Type B pancreatic cell (in vitro differentiated cells): ENCODE data around the gene CEACAM4. TPM values are rescaled to one million over a fixed set of nuclear protein-coding genes. Genes with fewer than 3 reads are reported as not detected.
"Not testable (repeated sequence)": the region's sequence is repeated elsewhere in the genome, so short reads cannot be mapped to it uniquely, and the experiment has no call there.

ENCODE experiments used
- DNase-seq: peaks from one replicate; pipeline ENCODE4 v3.0.0; 2021; ENCODE audit warnings: mixed read lengths; ENCODE audit not compliant: unreplicated experiment; ENCODE audit errors: extremely low spot score
- H3K27ac Mint-ChIP-seq: 2 replicates; pipeline ENCODE4 v1.8.0; 2021; ENCODE audit warnings: mild to moderate bottlenecking, mixed read lengths
- H3K27me3 Mint-ChIP-seq: 2 replicates; pipeline ENCODE4 v1.8.0; 2021; ENCODE audit warnings: mixed read lengths
- H3K36me3 Mint-ChIP-seq: 2 replicates; pipeline ENCODE4 v1.8.0; 2021; ENCODE audit warnings: mixed read lengths
- H3K4me1 Mint-ChIP-seq: one replicate; pipeline ENCODE4 v1.8.0; 2021; ENCODE audit warnings: mixed read lengths; ENCODE audit not compliant: unreplicated experiment
- H3K4me3 Mint-ChIP-seq: 2 replicates; pipeline ENCODE4 v1.8.0; 2021; ENCODE audit warnings: mild to moderate bottlenecking, mixed read lengths
- H3K9me3 Mint-ChIP-seq: 2 replicates; pipeline ENCODE4 v1.8.0; 2021; ENCODE audit warnings: mixed read lengths
- total RNA-seq: library from RNA; stranded (reverse); gene quantifications from 2 replicates; pipeline ENCODE4 v1.2.1, GENCODE V29; 2021; ENCODE audit warnings: low replicate concordance
- TF ChIP-seq, protein P1 (sequence below): fragments of 200-600 bp; sonication (generic); conservative IDR thresholded peaks from 2 replicates; pipeline ENCODE4 v1.5.0; 2021; ENCODE audit warnings: antibody characterized with exemption, mild to moderate bottlenecking

CEACAM4 gene
- total RNA-seq, 1 donor from 2014 or later = not detected

DNA sequence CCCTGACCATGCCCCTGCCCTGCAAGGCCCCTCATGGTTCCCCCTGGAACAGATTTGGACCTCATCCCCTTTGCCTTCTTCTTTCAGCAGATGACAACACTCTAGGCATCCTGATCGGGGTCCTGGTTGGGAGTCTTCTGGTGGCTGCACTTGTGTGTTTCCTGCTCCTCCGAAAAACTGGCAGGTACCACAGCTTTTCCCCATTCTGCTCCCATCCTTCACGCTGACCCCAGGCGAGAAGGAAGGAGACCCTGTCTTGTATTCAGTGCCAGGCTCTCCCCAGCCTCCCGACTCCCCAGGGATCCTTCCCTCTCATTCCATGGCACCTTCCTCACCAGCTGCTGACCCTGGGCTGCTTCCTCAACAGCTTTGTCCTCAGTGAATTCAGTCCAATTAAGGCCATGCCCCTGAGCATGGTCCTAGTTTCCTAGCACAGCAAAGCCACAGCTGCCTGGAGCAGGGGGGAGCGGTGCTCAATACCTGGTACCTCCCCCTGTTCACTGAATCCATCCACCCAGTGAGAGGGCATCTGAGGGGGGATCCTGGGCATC is 42.5 kb downstream of the CEACAM4 start:
- H3K9me3 Mint-ChIP-seq = peaks cover 29% of the 10 kb centered on the region
- no peak overlapping the region for H3K27ac Mint-ChIP-seq
- no peak for DNase-seq
- TF ChIP-seq, protein P1, sequence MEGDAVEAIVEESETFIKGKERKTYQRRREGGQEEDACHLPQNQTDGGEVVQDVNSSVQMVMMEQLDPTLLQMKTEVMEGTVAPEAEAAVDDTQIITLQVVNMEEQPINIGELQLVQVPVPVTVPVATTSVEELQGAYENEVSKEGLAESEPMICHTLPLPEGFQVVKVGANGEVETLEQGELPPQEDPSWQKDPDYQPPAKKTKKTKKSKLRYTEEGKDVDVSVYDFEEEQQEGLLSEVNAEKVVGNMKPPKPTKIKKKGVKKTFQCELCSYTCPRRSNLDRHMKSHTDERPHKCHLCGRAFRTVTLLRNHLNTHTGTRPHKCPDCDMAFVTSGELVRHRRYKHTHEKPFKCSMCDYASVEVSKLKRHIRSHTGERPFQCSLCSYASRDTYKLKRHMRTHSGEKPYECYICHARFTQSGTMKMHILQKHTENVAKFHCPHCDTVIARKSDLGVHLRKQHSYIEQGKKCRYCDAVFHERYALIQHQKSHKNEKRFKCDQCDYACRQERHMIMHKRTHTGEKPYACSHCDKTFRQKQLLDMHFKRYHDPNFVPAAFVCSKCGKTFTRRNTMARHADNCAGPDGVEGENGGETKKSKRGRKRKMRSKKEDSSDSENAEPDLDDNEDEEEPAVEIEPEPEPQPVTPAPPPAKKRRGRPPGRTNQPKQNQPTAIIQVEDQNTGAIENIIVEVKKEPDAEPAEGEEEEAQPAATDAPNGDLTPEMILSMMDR = no peak
- peaks cover 4% of the 10 kb centered on the region for H3K27me3 Mint-ChIP-seq
- H3K4me1 Mint-ChIP-seq = no peaks in the 10 kb centered on the region
- H3K4me3 Mint-ChIP-seq = no peak overlapping the region
- peaks cover 3% of the 10 kb centered on the region for H3K36me3 Mint-ChIP-seq

- not testable (repeated sequence) for H3K4me3 Mint-ChIP-seq, H3K27ac Mint-ChIP-seq, H3K27me3 Mint-ChIP-seq, H3K36me3 Mint-ChIP-seq, H3K4me1 Mint-ChIP-seq, DNase-seq
- peaks cover 22% of the 10 kb centered on the region for H3K9me3 Mint-ChIP-seq
Measured at GRCh38 chr19:41582577-41583182, 44.2 kb downstream of the CEACAM4 start.

- H3K36me3 Mint-ChIP-seq, H3K4me1 Mint-ChIP-seq, H3K27ac Mint-ChIP-seq, H3K4me3 Mint-ChIP-seq, DNase-seq, H3K27me3 Mint-ChIP-seq: not testable (repeated sequence)
- peaks cover 26% of the 10 kb centered on the region for H3K9me3 Mint-ChIP-seq
Measured at GRCh38 chr19:41581068-41581467, 45.8 kb downstream of the CEACAM4 start.

DNA sequence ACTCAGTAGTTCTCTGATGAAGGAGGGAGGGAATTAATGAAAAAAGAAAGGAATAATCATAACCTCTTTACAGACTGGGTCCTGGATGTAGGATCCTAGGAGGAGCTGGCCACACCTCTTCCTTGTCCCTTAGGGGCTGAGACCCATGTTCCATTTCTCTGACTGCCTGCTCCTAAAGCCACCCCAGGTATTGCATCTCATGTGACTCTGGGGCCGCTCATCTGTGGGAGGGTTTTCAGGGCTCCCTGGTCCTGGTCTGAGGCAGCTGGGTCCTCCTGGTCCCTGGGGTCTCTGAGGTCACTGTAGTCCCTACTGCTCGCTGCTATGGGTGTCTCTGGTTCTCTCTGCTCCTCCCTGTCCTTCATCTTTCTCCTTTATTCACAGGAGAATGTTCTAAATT is 48.0 kb downstream of the CEACAM4 start:
- no peaks in the 10 kb centered on the region for H3K4me1 Mint-ChIP-seq
- no peak for DNase-seq
- no peak overlapping the region for H3K27ac Mint-ChIP-seq
- H3K4me3 Mint-ChIP-seq = no peak overlapping the region
- peaks cover 26% of the 10 kb centered on the region for H3K9me3 Mint-ChIP-seq
- TF ChIP-seq, protein P1 = no peak
- no peaks in the 10 kb centered on the region for H3K36me3 Mint-ChIP-seq
- no peaks in the 10 kb centered on the region for H3K27me3 Mint-ChIP-seq

DNA sequence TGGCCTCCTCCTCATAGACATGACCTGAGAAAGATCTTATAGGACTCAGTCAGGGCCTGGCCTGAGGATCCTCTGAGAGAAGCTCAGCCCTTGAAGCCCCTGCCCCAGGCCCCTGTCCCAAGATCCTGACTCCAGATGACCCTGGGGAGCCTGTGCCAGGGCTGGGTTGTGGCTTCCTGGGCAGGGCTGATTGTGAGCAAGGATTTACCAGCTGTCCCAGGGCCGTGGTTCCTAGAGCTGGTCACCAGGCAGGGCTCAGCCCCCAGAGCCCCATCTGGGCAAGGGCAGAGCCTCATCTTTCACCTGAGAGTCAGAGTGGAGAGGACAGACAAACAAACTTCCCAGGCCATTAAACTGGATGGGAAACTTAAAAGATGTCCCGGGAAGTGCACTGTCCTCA is 49.0 kb downstream of the CEACAM4 start:
- no peaks in the 10 kb centered on the region for H3K36me3 Mint-ChIP-seq
- no peaks in the 10 kb centered on the region for H3K4me1 Mint-ChIP-seq
- no peaks in the 10 kb centered on the region for H3K27me3 Mint-ChIP-seq
- DNase-seq = no peak
- TF ChIP-seq, protein P1 = no peak
- no peak overlapping the region for H3K27ac Mint-ChIP-seq
- H3K4me3 Mint-ChIP-seq = no peak overlapping the region
- peaks cover 19% of the 10 kb centered on the region for H3K9me3 Mint-ChIP-seq

- no peaks in the 10 kb centered on the region for H3K27me3 Mint-ChIP-seq
Measured at GRCh38 chr19:41577144-41577830, 49.6 kb downstream of the CEACAM4 start.

More at GRCh38 chr19:41577144-41577830, 49.6 kb downstream of the CEACAM4 start:
- Mint-ChIP-seq H3K4me3 (no peak overlapping the region), H3K4me1 (no peaks in the 10 kb centered on the region), H3K36me3 (no peaks in the 10 kb centered on the region), H3K27ac (no peak overlapping the region), H3K9me3 (peaks cover 18% of the 10 kb centered on the region)
- no peak for DNase-seq
- TF ChIP-seq, protein P1 = no peak
